Uterus (tissue), 2 donors: ENCODE data around the gene NPHP4.

ENCODE experiments used
- CTCF ChIP-seq, 4 experiments: fragments of 200-600 bp in 2 of 4; fragments of 450-650 bp in 2 of 4; sonication (generic) in 2 of 4; IDR thresholded peaks; one replicate each; pipeline ENCODE4 v1.5.1; 2016 to 2019; ENCODE audit warnings: antibody characterized with exemption in 4 of 4, mild to moderate bottlenecking in 2 of 4, moderate library complexity in 1 of 4
- POLR2A ChIP-seq, 2 donors: fragments of 450-650 bp; IDR thresholded peaks; one replicate each; pipeline ENCODE4 v1.6.1; 2016; ENCODE audit warnings: antibody characterized with exemption in 2 of 2, mild to moderate bottlenecking in 1 of 2, moderate library complexity in 1 of 2

DNA sequence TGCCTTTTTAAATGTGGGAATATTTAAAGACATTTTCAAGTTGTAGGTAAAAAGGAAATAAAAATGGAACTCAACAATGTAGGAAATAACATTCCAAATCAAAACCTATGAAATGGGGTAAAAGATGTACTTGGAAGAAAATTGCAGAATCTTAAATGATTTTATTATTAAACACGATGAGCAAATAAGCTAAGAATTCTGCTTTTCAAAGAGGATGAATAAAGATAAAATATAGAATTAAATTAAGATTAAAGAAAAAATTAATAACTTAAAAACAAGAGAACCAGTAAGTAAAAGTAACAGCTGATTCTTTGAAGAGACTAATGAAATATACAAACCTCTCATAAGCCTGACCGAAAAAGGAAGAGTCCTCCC is 74.0 kb downstream of the NPHP4 start:
- TF ChIP-seq CTCF (IDR thresholded peaks at IDR 0.05) (no peak), POLR2A (IDR thresholded peaks at IDR 0.05) (no peak)
